Neural progenitor cell (in vitro differentiated cells): Measurements from ENCODE around the gene CD58.
"Not testable (repeated sequence)": the region's sequence is repeated elsewhere in the genome, so short reads cannot be mapped to it uniquely, and the experiment has no call there.

ENCODE experiments used
- EZH2phosphoT487 ChIP-seq: fragments of 200-600 bp; sonication (generic); IDR thresholded peaks from 2 replicates; pipeline ENCODE4 v1.6.1; 2017; ENCODE audit warnings: antibody characterized with exemption
- TF ChIP-seq, protein P1 (sequence below): fragments of 200-600 bp; sonication (generic); IDR thresholded peaks from 2 replicates; pipeline ENCODE4 v1.5.1; 2017; ENCODE audit warnings: antibody characterized with exemption, mild to moderate bottlenecking

- TF ChIP-seq, protein P1, sequence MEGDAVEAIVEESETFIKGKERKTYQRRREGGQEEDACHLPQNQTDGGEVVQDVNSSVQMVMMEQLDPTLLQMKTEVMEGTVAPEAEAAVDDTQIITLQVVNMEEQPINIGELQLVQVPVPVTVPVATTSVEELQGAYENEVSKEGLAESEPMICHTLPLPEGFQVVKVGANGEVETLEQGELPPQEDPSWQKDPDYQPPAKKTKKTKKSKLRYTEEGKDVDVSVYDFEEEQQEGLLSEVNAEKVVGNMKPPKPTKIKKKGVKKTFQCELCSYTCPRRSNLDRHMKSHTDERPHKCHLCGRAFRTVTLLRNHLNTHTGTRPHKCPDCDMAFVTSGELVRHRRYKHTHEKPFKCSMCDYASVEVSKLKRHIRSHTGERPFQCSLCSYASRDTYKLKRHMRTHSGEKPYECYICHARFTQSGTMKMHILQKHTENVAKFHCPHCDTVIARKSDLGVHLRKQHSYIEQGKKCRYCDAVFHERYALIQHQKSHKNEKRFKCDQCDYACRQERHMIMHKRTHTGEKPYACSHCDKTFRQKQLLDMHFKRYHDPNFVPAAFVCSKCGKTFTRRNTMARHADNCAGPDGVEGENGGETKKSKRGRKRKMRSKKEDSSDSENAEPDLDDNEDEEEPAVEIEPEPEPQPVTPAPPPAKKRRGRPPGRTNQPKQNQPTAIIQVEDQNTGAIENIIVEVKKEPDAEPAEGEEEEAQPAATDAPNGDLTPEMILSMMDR: not testable (repeated sequence)
- TF ChIP-seq EZH2phosphoT487: not testable (repeated sequence)
Measured at GRCh38 chr1:116596742-116597307, 26.0 kb upstream of the CD58 start.
